ENCODE measurements around the gene ZNF622. TPM values are rescaled to one million over a fixed set of nuclear protein-coding genes. Genes with fewer than 3 reads are reported as not detected.

ZNF622 gene
- total and polyA plus RNA-seq, 4 donors, result 21.9 to 29.4 (median 26.1) TPM

DNA sequence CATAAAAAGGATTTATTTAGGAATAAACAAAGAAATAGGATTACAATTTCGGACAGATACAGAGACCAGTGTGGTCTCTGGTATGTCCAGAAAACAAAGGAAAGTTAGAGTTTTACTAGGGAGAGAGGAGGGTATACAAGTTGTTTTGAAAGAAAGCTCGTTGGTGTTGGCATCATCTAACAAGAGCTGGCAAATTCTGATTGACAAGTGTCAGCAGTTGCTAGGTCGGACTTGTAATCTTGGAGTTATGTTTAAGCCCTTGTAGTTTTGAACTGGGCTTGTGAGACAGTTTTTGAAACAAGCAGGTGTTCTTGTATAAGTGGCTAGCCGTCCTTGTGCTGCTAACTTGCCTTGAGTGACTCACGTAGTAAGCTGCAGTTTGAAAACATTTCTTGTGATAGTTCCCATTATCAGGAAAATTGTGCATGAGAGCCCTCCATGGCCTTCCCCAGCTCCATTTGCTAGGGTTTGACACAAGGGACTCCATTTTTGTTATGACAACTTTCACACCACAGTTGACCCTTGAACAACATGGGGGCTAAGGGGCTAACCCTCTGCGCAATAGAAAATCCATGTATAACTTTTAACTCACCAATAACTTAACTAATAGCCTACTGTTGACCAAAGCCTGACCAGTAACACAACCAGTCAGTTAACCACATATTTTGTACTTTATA lies 48.1 kb downstream of the ZNF622 start:
- H3K27me3 ChIP-seq (ENCODE audit: control insufficient read depth, insufficient read depth, low read length), result no peaks in the 10 kb centered on the region
- no peaks in the 10 kb centered on the region for H3K4me1 ChIP-seq (ENCODE audit: control insufficient read depth, insufficient read depth, low read length)
- no peaks in the 10 kb centered on the region for H3K36me3 ChIP-seq (ENCODE audit: control insufficient read depth, insufficient read depth, low read length)
- no peak overlapping the region for H3K27ac ChIP-seq (ENCODE audit: low read depth, low read length)
- 92% methylated on average over 6 of the region's 6 CpGs for WGBS (ENCODE audit: insufficient coverage)
- no peaks in the 10 kb centered on the region for H3K9me3 ChIP-seq (ENCODE audit: control insufficient read depth, insufficient read depth, low read length)
- H3K4me3 ChIP-seq (ENCODE audit: low read depth, low read length), result no peak overlapping the region
- no peak for DNase-seq (ENCODE audit: low read depth in 4 of 6, low spot score in 6 of 6)

DNA sequence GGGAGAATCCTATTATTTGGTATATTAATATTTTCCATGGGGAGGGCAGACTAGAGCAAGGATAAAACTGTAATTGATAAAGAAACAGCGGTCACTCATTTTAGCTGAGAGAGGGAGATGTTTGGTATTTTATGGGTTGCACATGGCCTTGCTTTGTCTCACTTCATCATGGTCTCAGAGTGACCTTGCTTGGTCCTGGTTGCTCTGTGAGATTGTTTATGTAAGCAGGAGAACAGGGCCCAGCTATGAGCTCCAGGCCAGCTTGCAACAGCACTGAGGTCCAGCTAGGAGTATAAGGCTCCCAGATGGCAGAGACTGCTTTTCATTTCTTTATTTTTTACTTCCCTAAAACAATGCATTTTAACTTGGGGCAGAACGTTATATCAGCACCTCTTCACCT lies 50.7 kb downstream of the ZNF622 start:
- H3K27ac ChIP-seq (ENCODE audit: low read depth, low read length), result no peak overlapping the region
- 92% methylated on average over 2 of the region's 2 CpGs for WGBS (ENCODE audit: insufficient coverage)
- no peaks in the 10 kb centered on the region for H3K9me3 ChIP-seq (ENCODE audit: control insufficient read depth, insufficient read depth, low read length)
- H3K36me3 ChIP-seq (ENCODE audit: control insufficient read depth, insufficient read depth, low read length), result no peaks in the 10 kb centered on the region
- no peak overlapping the region for H3K4me3 ChIP-seq (ENCODE audit: low read depth, low read length)
- H3K27me3 ChIP-seq (ENCODE audit: control insufficient read depth, insufficient read depth, low read length), result no peaks in the 10 kb centered on the region
- H3K4me1 ChIP-seq (ENCODE audit: control insufficient read depth, insufficient read depth, low read length), result no peaks in the 10 kb centered on the region
- DNase-seq (ENCODE audit: low read depth in 4 of 6, low spot score in 6 of 6), result no peak

DNA sequence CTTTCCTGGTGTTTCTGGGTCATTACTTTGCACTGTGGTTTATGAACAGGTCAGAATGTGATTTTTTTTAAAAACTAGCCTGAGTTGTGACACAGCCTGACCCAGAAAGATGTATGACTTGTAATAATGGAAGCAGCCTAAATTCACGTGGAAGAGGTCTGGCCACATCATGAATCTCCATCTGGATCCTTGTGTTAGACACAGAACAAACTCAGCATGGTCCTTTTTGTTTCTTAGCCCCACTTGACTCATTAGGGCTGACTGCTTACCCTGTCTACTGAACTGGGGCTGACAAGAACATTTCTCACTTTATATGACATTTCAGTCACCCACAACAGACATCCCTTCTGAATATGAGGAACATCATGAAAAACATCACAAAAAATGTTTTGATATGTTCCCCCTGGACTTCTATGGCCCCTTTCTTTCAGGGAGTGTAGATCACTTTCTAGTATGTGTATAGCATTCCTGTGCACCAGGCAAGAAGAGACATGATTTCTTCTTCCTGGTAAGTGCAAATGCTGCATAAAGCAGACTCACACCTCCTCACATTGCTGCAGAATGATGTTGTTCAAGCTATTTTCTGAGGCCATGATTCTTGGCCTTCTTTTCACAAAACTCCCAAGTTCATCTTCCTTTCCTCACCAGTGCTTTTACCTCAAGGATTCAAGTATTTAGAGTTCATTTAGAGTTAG lies 52.3 kb downstream of the ZNF622 start:
- Histone ChIP-seq H3K9me3 (ENCODE audit: control insufficient read depth, insufficient read depth, low read length) (no peaks in the 10 kb centered on the region), H3K27ac (ENCODE audit: low read depth, low read length) (no peak overlapping the region), H3K4me1 (ENCODE audit: control insufficient read depth, insufficient read depth, low read length) (no peaks in the 10 kb centered on the region), H3K36me3 (ENCODE audit: control insufficient read depth, insufficient read depth, low read length) (no peaks in the 10 kb centered on the region), H3K4me3 (ENCODE audit: low read depth, low read length) (no peak overlapping the region), H3K27me3 (ENCODE audit: control insufficient read depth, insufficient read depth, low read length) (no peaks in the 10 kb centered on the region)
- DNase-seq (ENCODE audit: low read depth in 4 of 6, low spot score in 6 of 6), result no peak
- WGBS (ENCODE audit: insufficient coverage), result 57% methylated on average over 1 of the region's 1 CpG

DNA sequence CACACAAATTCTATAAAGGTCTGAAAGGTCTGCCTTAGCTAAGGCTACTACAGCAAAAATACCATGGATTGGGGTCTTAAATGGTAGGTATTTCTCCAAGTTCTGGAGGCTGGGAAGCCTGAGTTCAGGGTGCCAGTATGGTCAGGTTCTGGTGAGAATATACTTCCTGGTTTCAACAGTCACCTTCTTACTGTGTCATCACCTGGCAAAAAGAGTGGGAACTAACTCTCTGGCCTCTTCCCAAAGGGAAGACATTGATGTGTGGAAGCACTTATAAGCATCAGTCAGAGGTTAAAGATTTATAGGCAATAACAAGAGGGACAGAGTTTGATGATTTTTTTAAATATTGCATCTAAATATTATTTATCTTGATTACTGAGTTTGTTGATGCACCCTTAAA lies 53.0 kb downstream of the ZNF622 start:
- Histone ChIP-seq H3K27ac (ENCODE audit: low read depth, low read length) (no peak overlapping the region), H3K36me3 (ENCODE audit: control insufficient read depth, insufficient read depth, low read length) (no peaks in the 10 kb centered on the region), H3K9me3 (ENCODE audit: control insufficient read depth, insufficient read depth, low read length) (no peaks in the 10 kb centered on the region), H3K27me3 (ENCODE audit: control insufficient read depth, insufficient read depth, low read length) (no peaks in the 10 kb centered on the region), H3K4me1 (ENCODE audit: control insufficient read depth, insufficient read depth, low read length) (no peaks in the 10 kb centered on the region), H3K4me3 (ENCODE audit: low read depth, low read length) (no peak overlapping the region)
- DNase-seq (ENCODE audit: low read depth in 4 of 6, low spot score in 6 of 6), result no peak

DNA sequence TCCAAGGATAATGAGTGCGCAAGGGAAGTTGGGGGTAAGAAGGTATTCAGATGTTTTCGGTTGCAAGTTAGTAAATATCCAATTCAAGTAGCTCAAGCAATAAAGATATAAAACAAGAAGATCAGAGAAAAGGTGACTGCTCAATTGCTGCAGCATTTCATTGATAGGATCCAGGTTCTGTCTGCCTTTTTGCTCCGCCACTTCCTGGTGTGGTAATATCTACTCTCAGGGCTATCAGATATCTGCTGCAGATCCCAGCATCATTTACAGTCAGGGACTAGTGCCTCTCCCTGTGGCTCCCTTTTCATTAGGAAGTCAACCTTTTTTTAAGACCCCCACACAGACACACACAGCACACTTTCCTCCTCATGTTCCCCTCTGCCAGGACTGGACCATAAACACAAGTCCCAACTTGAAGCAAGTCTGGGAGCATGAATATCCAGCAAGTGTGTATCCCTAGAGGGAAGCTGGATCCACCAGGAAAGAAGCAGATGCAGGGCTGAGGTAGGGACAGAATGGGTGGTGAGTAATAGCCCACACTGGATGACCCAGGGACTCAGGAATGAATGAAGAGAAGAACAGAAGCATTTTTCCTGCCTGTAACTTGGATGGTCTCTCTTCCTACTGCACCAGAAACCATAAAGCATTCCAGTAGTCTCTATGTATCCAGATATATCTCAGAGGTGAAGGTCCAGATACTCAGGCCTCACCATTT lies 53.7 kb downstream of the ZNF622 start:
- WGBS (ENCODE audit: insufficient coverage), result 100% methylated on average over 1 of the region's 3 CpGs
- Histone ChIP-seq H3K27ac (ENCODE audit: low read depth, low read length) (no peak overlapping the region), H3K4me1 (ENCODE audit: control insufficient read depth, insufficient read depth, low read length) (no peaks in the 10 kb centered on the region), H3K36me3 (ENCODE audit: control insufficient read depth, insufficient read depth, low read length) (no peaks in the 10 kb centered on the region), H3K27me3 (ENCODE audit: control insufficient read depth, insufficient read depth, low read length) (no peaks in the 10 kb centered on the region), H3K9me3 (ENCODE audit: control insufficient read depth, insufficient read depth, low read length) (no peaks in the 10 kb centered on the region), H3K4me3 (ENCODE audit: low read depth, low read length) (no peak overlapping the region)
- no peak for DNase-seq (ENCODE audit: low read depth in 4 of 6, low spot score in 6 of 6)

DNA sequence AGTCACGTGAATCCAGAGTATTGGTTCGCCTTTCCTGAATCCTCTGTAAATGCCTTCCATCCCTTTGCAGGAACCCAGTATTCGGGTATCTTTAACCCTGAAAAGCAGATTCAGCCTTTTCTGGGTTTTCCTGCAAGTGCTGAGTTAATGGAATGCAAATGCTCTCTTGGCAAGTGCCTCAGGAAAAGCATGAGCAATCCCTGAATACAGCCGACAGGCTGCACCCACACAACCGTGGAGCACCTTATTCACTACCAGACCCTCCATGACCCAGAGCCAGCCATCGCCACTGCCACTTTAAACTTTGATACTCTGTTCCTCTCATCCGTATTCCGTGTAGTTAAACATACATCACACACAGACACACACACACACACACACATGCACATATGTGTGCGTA lies 54.4 kb downstream of the ZNF622 start:
- Histone ChIP-seq H3K4me1 (ENCODE audit: control insufficient read depth, insufficient read depth, low read length) (no peaks in the 10 kb centered on the region), H3K36me3 (ENCODE audit: control insufficient read depth, insufficient read depth, low read length) (no peaks in the 10 kb centered on the region), H3K4me3 (ENCODE audit: low read depth, low read length) (no peak overlapping the region), H3K27me3 (ENCODE audit: control insufficient read depth, insufficient read depth, low read length) (no peaks in the 10 kb centered on the region), H3K27ac (ENCODE audit: low read depth, low read length) (no peak overlapping the region), H3K9me3 (ENCODE audit: control insufficient read depth, insufficient read depth, low read length) (no peaks in the 10 kb centered on the region)
- 85% methylated on average over 8 of the region's 9 CpGs for WGBS (ENCODE audit: insufficient coverage)
- no peak for DNase-seq (ENCODE audit: low read depth in 4 of 6, low spot score in 6 of 6)

DNA sequence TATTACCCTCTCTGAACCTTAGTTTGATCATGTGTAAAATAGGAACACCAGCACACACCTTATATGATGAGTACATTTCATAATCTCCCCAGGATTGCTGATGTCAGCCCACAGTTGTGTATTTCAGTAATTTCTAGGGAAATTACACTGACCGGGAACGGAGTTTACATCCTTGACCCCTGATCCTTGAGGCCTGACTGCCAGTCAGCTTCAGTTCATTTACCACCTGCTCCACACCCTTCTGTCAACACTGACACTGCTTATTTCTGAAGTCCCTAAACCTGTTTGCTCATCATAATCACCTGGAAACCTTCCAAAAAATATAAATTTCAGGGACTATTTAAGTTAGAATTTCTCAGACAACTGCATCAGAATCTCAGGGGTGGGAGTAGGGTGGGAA lies 55.3 kb downstream of the ZNF622 start:
- 83% methylated on average over 1 of the region's 2 CpGs for WGBS (ENCODE audit: insufficient coverage)
- H3K27me3 ChIP-seq (ENCODE audit: control insufficient read depth, insufficient read depth, low read length), result no peaks in the 10 kb centered on the region
- H3K27ac ChIP-seq (ENCODE audit: low read depth, low read length), result no peak overlapping the region
- H3K9me3 ChIP-seq (ENCODE audit: control insufficient read depth, insufficient read depth, low read length), result no peaks in the 10 kb centered on the region
- no peaks in the 10 kb centered on the region for H3K4me1 ChIP-seq (ENCODE audit: control insufficient read depth, insufficient read depth, low read length)
- no peak overlapping the region for H3K4me3 ChIP-seq (ENCODE audit: low read depth, low read length)
- no peak for DNase-seq (ENCODE audit: low read depth in 4 of 6, low spot score in 6 of 6)
- no peaks in the 10 kb centered on the region for H3K36me3 ChIP-seq (ENCODE audit: control insufficient read depth, insufficient read depth, low read length)

DNA sequence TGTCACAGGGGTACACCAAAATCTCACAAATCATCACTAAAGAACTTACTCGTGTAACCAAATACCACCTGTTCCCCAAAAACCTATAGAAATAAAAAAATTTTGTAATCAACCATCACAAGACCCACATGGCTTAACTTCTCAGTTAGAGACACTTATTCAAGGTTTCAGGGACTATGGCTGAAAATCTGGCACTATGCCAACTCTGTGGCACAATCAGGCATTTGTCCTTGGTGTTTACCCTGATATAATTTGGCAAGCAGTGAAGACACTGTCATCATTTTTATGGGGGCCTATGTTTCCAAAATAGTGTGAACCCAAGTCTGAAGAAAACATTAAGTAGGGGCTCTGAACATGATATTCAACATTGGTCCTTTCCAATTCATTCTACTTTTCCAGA lies 59.0 kb downstream of the ZNF622 start:
- no peaks in the 10 kb centered on the region for H3K27me3 ChIP-seq (ENCODE audit: control insufficient read depth, insufficient read depth, low read length)
- no peaks in the 10 kb centered on the region for H3K36me3 ChIP-seq (ENCODE audit: control insufficient read depth, insufficient read depth, low read length)
- H3K4me1 ChIP-seq (ENCODE audit: control insufficient read depth, insufficient read depth, low read length), result no peaks in the 10 kb centered on the region
- WGBS (ENCODE audit: insufficient coverage), result no CpG with 5 or more reads among the region's 1 CpG
- no peaks in the 10 kb centered on the region for H3K9me3 ChIP-seq (ENCODE audit: control insufficient read depth, insufficient read depth, low read length)
- no peak for DNase-seq (ENCODE audit: low read depth in 4 of 6, low spot score in 6 of 6)
- no peak overlapping the region for H3K27ac ChIP-seq (ENCODE audit: low read depth, low read length)
- H3K4me3 ChIP-seq (ENCODE audit: low read depth, low read length), result no peak overlapping the region

DNA sequence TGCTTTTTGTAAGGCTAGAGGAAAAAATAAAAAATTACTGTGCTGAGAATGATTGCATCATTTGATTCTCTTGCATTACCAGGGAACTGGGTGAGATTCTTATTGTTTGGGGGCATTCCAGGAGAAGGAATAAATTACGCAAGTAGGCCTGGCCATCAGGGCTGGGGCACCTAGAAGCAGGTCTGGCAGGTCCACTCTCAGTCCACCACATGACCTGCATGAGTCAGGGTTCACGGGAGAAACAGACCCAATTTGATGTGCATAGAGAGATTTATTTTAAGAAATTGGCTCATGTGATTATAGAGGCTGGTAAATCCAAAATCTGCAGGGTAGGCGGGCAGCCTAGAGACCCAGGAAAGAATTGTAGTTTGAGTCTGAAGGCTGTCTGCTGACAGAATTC lies 59.6 kb downstream of the ZNF622 start:
- Histone ChIP-seq H3K4me1 (ENCODE audit: control insufficient read depth, insufficient read depth, low read length) (no peaks in the 10 kb centered on the region), H3K36me3 (ENCODE audit: control insufficient read depth, insufficient read depth, low read length) (no peaks in the 10 kb centered on the region), H3K27ac (ENCODE audit: low read depth, low read length) (no peak overlapping the region), H3K4me3 (ENCODE audit: low read depth, low read length) (no peak overlapping the region), H3K9me3 (ENCODE audit: control insufficient read depth, insufficient read depth, low read length) (no peaks in the 10 kb centered on the region), H3K27me3 (ENCODE audit: control insufficient read depth, insufficient read depth, low read length) (no peaks in the 10 kb centered on the region)
- no peak for DNase-seq (ENCODE audit: low read depth in 4 of 6, low spot score in 6 of 6)
- 80% methylated on average over 2 of the region's 3 CpGs for WGBS (ENCODE audit: insufficient coverage)

Measured in spinal cord (tissue), 10 donors.